Cardiac atrium fibroblast (primary cell): ENCODE results near the gene ZBTB48. TPM values are rescaled to one million over a fixed set of nuclear protein-coding genes. Genes with fewer than 3 reads are reported as not detected.

Experiments
- total RNA-seq: library from RNA; depleted of rRNA; stranded (reverse); fragments of >200 nt; gene quantifications from 2 replicates; pipeline ENCODE4 v1.2.3, GENCODE V29; 2015

Gene ZBTB48
- 11.3 and 12.6 TPM in 2 replicates for total RNA-seq

GRCh38 chr1:6579374-6580118 is at the start of gene ZBTB48:
Gene ZBTB48, plus strand, starts transcription at chr1:6579994. Its CDS starts 616 bp downstream, at chr1:6580610.

DNA sequence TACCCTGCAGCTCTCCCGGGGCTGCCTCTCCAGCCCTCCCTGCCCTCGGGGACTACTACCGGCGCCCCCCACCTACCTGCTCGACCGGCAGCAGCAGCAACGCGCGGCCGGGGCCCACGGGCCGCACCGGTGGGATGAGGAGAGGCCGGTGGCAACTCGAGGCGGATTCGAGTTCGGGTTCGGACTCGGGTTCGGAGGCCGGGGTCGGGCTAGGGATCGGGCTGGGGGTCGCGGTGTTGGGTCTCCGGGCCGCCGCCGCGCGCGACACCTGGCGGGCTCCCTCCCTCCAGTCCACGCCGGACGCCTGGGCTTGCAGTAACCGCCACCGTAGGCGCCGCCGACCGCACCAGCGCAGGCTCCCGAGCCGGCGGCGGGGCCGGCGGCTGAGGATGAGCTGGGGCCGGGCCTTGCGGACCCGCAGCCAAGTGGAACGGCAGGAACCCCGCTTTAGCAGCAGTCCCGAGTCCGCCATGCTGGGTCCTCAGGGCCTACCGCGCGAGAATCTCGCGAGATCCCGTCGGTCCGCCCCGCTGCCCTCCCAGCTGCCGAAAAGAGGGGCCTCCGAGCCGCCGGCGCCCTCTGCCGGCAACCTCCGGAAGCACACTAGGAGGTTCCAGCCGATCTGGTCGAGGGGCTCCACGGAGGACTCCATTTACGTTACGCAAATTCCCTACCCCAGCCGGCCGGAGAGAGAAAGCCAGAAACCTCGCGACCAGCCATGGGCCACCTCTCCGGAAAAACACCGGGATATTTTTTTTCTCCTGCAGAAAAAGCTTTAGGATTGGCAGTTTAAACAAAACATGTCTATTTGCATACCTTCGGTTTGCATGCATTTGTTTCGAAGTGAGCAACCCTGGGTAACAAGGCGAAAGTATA is 25.5 kb upstream of the ZBTB48 start, which contains the start of gene NOL9:
NOL9 (minus strand) TSS at position 483 of the 876 bp plus-strand sequence; CDS start at position 472, 11 bp downstream.

GRCh38 chr1:6554907-6555778 is 24.7 kb upstream of the ZBTB48 start, which contains the start of gene TAS1R1:
Gene TAS1R1, plus strand, starts transcription at chr1:6555307. Its CDS starts 67 bp downstream, at chr1:6555374.

GRCh38 chr1:6602669-6603237 is 23.0 kb downstream of the ZBTB48 start, which contains the start of gene KLHL21:
Gene KLHL21, minus strand, starts transcription at chr1:6602869. Its CDS starts 52 bp downstream, at chr1:6602817.

DNA sequence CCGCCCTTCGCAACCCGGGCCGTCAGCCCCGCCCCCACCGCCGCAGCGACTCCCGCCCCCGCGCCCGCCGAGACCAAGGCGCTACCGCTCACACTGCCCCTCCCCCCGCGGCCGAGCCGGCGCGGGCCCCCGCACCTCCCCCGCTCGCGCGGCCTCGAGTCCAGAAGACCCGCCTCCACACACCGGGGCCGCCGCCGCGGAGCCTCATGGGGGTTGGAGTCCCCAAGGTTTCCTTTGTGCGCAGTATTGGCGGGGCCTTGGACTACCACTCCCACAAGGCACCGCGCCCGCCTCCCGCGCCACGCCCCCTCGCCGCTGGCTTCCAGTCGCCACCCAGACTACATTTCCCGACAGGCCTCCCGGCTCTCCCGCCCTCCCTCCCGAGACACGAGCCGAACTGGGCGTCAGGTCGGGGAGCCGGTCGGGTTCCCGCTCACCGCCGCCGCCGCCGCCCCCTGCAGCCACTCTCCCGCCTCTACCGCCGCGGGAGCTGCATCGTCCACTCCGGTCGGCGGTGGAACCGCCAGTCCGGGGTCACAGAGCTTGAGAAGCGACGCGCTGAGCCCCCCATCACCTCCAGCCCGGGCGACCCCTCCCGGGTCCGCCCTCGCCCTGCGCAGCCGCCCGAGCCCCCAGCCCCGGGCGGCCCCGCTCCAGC is 33.7 kb downstream of the ZBTB48 start, which contains the start of gene PHF13:
PHF13 (plus strand) TSS at position 371 of the 658 bp plus-strand sequence. CDS start 336 bp downstream, outside the sequence.

GRCh38 chr1:6624710-6625583 is 45.2 kb downstream of the ZBTB48 start, which contains the start of gene THAP3:
Gene THAP3, plus strand, starts transcription at chr1:6624868. Its CDS starts 351 bp downstream, at chr1:6625219.

Other genes starting within 250 kb of the ZBTB48 start
- gene ACOT7, start 186.2 kb upstream of the ZBTB48 start, total RNA-seq, result 27.8 and 37.9 TPM in 2 replicates
- 0.49 and 3.1 TPM in 2 replicates for gene HES2, start 160.1 kb upstream of the ZBTB48 start, total RNA-seq
- 0.18 TPM in 1 of 2 replicates, not detected in the other for gene ESPN, start 155.2 kb upstream of the ZBTB48 start, total RNA-seq
- gene TNFRSF25, start 113.8 kb upstream of the ZBTB48 start, total RNA-seq, result 5.1 and 5.7 TPM in 2 replicates
- 7.8 and 9.2 TPM in 2 replicates for gene PLEKHG5, start 88.3 kb upstream of the ZBTB48 start, total RNA-seq
- 13.6 and 16.1 TPM in 2 replicates for gene NOL9, start 25.5 kb upstream of the ZBTB48 start, total RNA-seq
- gene TAS1R1, start 24.7 kb upstream of the ZBTB48 start, total RNA-seq, result not detected in 2 replicates
- 37.7 and 39.5 TPM in 2 replicates for gene KLHL21, start 22.9 kb downstream of the ZBTB48 start, total RNA-seq
- gene PHF13, start 33.7 kb downstream of the ZBTB48 start, total RNA-seq, result 8.8 and 10.2 TPM in 2 replicates
- 13.4 and 19.3 TPM in 2 replicates for gene THAP3, start 44.9 kb downstream of the ZBTB48 start, total RNA-seq
- gene DNAJC11, start 121.8 kb downstream of the ZBTB48 start, total RNA-seq, result 29.2 and 37.9 TPM in 2 replicates
- 79.4 and 81.1 TPM in 2 replicates for gene CAMTA1, start 205.5 kb downstream of the ZBTB48 start, total RNA-seq